Hepatocyte (in vitro differentiated cells): ENCODE data around the gene FLT3LG.

Source experiments
- CTCF ChIP-seq: fragments of 200-600 bp; sonication (generic); IDR thresholded peaks from 2 replicates; pipeline ENCODE4 v1.5.1; 2016; ENCODE audit warnings: antibody characterized with exemption, mild to moderate bottlenecking; ENCODE audit not compliant: poor library complexity
- EZH2phosphoT487 ChIP-seq: fragments of 200-600 bp; sonication (generic); IDR thresholded peaks from one replicate; pipeline ENCODE4 v1.6.1; 2018; ENCODE audit warnings: antibody characterized with exemption, mild to moderate bottlenecking, low read depth, moderate library complexity; ENCODE audit not compliant: unreplicated experiment, severe bottlenecking

DNA sequence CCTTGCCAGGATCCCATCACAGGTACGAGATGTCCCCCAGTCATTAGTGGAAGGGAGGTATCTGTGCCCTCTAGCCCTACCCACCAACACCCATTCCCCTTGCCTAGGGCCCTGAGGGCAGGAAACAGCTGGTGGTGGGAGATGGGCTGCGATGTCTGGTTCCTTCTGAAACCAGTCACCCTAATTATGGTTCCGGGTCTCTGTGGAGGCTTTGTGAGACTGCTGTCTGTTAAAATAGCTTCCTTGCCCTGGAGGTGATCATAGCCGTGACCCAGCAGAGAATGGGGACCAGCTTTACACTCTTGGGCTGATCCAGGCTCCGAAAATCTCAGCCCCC lies 15.5 kb upstream of the FLT3LG start:
- TF ChIP-seq CTCF, result no peak
- TF ChIP-seq EZH2phosphoT487, result no peak
